Activated B cell treated with CpG ODN at 0.5 μM for 24 hours (primary cell): Measurements from ENCODE around the gene MXD3. TPM values are rescaled to one million over a fixed set of nuclear protein-coding genes. Genes with fewer than 3 reads are reported as not detected.
A peak's percentile ranks its signal among the peaks of the same experiment; 100 is the strongest.

Experiments used
- ATAC-seq: fragments of 200-7000 bp; cut with Tn5 transposase; one replicate; pipeline ENCODE4 v1.10.0; 2021; ENCODE audit warnings: low read depth, mild to moderate bottlenecking, moderate library complexity
- CTCF ChIA-PET: fragments of 350-600 bp; sonication (Branson Sonifier 250); formaldehyde crosslinking; loops from one replicate; lab custom pipeline; 2021; ENCODE audit warnings: antibody characterized with exemption; lab: Charles Lee
- POLR2A ChIA-PET: fragments of 350-600 bp; sonication (Branson Sonifier 250); formaldehyde crosslinking; loops from one replicate; lab custom pipeline; 2021; ENCODE audit warnings: antibody characterized with exemption; lab: Charles Lee
- DNase-seq: peaks from one replicate; pipeline ENCODE4 v3.0.0; 2022
- H3K27ac Mint-ChIP-seq: one replicate; pipeline ENCODE4 v1.8.0; 2020; ENCODE audit warnings: mixed read lengths
- H3K27me3 Mint-ChIP-seq: one replicate; pipeline ENCODE4 v1.8.0; 2021; ENCODE audit warnings: mixed read lengths
- H3K36me3 Mint-ChIP-seq: one replicate; pipeline ENCODE4 v1.8.0; 2021; ENCODE audit warnings: low read depth, mixed read lengths
- H3K4me1 Mint-ChIP-seq: one replicate; pipeline ENCODE4 v1.8.0; 2021; ENCODE audit warnings: mixed read lengths
- H3K4me3 Mint-ChIP-seq: one replicate; pipeline ENCODE4 v1.8.0; 2020; ENCODE audit warnings: mild to moderate bottlenecking, mixed read lengths
- H3K9me3 Mint-ChIP-seq: one replicate; pipeline ENCODE4 v1.8.0; 2020; ENCODE audit warnings: mixed read lengths
- intact Hi-C: fragments of 100-400 bp; cut with micrococcal nuclease; formaldehyde crosslinking; loops from one replicate; pipeline ENCODE4 v1.15.1; 2024
- total RNA-seq: library from RNA; stranded (reverse); gene quantifications from 2 replicates; pipeline ENCODE4 v1.2.3, GENCODE V29; 2022
- TF ChIP-seq, protein P1 (sequence below): fragments of 200-600 bp; IDR thresholded peaks from one replicate; pipeline ENCODE4 v1.8.0; 2022; ENCODE audit warnings: antibody characterized with exemption, mild to moderate bottlenecking

Gene MXD3
- total RNA-seq, 1 donor from 2014 or later = 9.1 TPM

- H3K9me3 Mint-ChIP-seq = no peaks in the 10 kb centered on the region
- intact Hi-C loops = loop anchor here (2.0 kb wide), 1 partner anchor 17 kb away; no protein-coding TSS in a partner anchor
- no peak overlapping the region for H3K27ac Mint-ChIP-seq
- CTCF ChIA-PET = interaction anchor here (1.2 kb wide), 1 partner anchor 18 kb away, joined by 3 read pairs; no protein-coding TSS in a partner anchor
- DNase-seq (no peak), ATAC-seq (no peak)
- TF ChIP-seq, protein P1, sequence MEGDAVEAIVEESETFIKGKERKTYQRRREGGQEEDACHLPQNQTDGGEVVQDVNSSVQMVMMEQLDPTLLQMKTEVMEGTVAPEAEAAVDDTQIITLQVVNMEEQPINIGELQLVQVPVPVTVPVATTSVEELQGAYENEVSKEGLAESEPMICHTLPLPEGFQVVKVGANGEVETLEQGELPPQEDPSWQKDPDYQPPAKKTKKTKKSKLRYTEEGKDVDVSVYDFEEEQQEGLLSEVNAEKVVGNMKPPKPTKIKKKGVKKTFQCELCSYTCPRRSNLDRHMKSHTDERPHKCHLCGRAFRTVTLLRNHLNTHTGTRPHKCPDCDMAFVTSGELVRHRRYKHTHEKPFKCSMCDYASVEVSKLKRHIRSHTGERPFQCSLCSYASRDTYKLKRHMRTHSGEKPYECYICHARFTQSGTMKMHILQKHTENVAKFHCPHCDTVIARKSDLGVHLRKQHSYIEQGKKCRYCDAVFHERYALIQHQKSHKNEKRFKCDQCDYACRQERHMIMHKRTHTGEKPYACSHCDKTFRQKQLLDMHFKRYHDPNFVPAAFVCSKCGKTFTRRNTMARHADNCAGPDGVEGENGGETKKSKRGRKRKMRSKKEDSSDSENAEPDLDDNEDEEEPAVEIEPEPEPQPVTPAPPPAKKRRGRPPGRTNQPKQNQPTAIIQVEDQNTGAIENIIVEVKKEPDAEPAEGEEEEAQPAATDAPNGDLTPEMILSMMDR = no peak
- H3K4me3 Mint-ChIP-seq = no peak overlapping the region
- H3K4me1 Mint-ChIP-seq = peaks cover 20% of the 10 kb centered on the region
- H3K27me3 Mint-ChIP-seq = no peaks in the 10 kb centered on the region
- peaks cover 87% of the 10 kb centered on the region for H3K36me3 Mint-ChIP-seq
- POLR2A ChIA-PET = interaction anchor here (0.6 kb wide), 1 partner anchor 161 kb away, joined by 6 read pairs; no protein-coding TSS in a partner anchor
Observed at GRCh38 chr5:177335701-177336065, 24.0 kb upstream of the MXD3 start.

DNA sequence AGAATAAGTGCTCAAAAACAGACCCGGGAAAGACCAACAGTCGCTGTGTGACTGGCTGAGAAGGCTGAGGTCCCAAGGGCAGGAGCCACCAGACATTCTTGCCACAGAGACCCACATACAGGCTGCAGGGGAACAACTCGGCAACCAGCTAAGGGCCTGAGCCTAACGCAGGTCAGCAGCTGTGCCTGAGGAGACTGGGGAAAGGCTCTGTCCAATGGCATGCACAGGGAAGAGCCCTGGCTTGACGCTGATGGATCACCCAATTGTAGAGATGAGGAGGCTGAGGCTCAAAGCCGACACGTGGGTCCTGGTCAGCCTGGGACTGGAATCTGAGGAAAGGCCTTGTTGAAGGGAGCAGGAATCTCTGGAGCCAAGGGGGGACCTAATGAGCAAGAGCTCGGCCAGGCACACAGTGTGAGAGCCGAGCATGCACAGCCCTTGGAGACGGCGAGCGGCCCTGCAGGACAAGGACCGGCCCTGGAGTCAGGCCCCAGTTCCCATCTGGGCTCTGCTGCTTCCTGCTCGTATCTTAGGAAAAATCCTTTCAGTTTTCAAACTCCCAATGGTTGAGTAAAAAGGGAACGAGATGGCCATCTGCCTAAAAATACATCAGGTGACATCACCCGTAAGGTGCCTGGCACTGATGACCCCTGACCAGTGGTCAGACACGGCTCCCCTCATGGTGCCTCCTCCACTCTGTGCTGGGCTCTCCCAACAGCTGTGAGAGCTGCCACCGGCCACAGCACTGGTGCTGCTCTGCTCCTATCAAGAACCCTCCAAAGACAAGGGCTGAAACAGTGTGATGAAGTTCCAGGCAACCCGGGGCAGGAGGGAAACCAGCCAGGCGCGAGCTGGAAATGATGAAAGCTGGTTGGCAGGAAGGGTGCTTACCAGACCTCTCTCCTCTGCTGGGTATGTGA, 23.3 kb upstream of the MXD3 start:
- no peak for ATAC-seq
- H3K27me3 Mint-ChIP-seq = no peaks in the 10 kb centered on the region
- peaks cover 90% of the 10 kb centered on the region for H3K36me3 Mint-ChIP-seq
- H3K27ac Mint-ChIP-seq = no peak overlapping the region
- ChIA-PET CTCF (interaction anchor here (1.2 kb wide), 1 partner anchor 17 kb away, joined by 3 read pairs; no protein-coding TSS in a partner anchor), POLR2A (interaction anchor here (0.7 kb wide), 1 partner anchor 14 kb away, joined by 3 read pairs; no protein-coding TSS in a partner anchor)
- no peak overlapping the region for H3K4me3 Mint-ChIP-seq
- no peaks in the 10 kb centered on the region for H3K9me3 Mint-ChIP-seq
- intact Hi-C loops = no loop called here
- TF ChIP-seq, protein P1 = no peak
- H3K4me1 Mint-ChIP-seq = peaks cover 26% of the 10 kb centered on the region
- DNase-seq = no peak

DNA sequence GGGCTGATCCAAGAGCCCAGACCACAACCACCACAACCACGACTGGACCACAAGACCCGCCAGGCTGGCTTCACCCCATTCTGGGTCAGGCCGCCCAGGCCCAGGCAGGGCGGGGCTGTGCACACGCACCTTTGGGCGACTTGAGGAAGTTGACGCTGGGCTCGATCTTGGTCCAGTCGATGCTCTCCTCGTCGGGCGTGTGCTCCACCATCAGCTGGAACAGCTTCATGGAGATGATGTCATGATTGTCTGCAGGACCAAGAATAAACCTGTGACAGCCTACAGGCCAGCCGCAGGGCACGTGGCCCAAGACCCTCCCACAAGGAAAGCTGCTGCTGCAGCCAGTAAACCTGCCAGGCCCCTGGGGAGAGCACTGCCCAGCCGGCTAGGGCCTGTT, 22.5 kb upstream of the MXD3 start:
- H3K4me1 Mint-ChIP-seq = peaks cover 26% of the 10 kb centered on the region
- POLR2A ChIA-PET = interaction anchor here (0.5 to 0.9 kb wide), 2 partner anchors 11 to 19 kb away, joined by 4 to 5 read pairs; no protein-coding TSS in a partner anchor

DNA sequence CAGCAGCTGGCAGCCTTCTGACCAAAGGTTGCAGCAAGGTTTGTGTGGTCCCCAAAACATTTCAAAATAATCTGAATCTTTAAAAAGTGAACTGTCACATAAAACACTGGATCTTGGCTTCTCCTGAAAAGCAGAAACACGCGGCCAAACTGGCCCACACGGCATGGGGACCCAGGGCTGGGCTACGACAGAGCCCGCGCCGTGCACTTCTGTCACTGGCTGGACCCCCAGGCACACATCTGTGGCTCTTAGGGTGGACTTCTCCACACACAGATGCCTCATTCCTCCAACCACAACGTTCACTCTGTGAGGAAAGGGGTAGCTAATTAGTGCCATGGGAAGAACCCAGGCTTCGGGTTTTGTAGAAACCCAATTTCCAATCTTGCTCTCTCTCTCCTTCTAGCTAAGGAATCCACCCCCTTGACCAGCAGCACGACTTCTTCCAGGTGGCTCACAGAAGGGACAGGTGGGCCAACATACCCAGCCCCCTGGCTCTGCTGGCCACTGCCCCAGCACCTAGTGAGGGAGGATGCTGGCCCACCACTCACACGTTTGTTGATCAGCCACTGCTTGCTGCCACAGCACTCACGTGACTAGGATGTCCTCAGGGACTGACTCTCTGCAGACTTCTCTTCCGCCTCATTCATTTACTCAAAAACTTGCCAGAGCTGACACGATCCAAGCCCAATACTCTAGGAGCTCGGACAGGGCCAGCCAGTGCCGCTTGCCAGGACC, 21.9 kb upstream of the MXD3 start:
- no peaks in the 10 kb centered on the region for H3K9me3 Mint-ChIP-seq

More for the DNA sequence above, 22.5 kb upstream of the MXD3 start:
- DNase-seq (no peak), ATAC-seq (no peak)
- Mint-ChIP-seq H3K27ac (no peak overlapping the region), H3K36me3 (peaks cover 89% of the 10 kb centered on the region), H3K9me3 (no peaks in the 10 kb centered on the region), H3K4me3 (no peak overlapping the region), H3K27me3 (no peaks in the 10 kb centered on the region)
- CTCF ChIA-PET = interaction anchor here (1.0 kb wide), 1 partner anchor 24 kb away, joined by 3 read pairs; no protein-coding TSS in a partner anchor
- intact Hi-C loops = no loop called here
- TF ChIP-seq, protein P1 = no peak

More for the DNA sequence above, 21.9 kb upstream of the MXD3 start:
- Mint-ChIP-seq H3K4me1 (peaks cover 26% of the 10 kb centered on the region), H3K4me3 (no peak overlapping the region), H3K36me3 (peaks cover 83% of the 10 kb centered on the region), H3K27ac (peak overlapping the region; percentile 35), H3K27me3 (no peaks in the 10 kb centered on the region)
- ChIA-PET POLR2A (interaction anchor here (0.5 to 1.4 kb wide), 3 partner anchors 12 to 20 kb away, joined by 3 to 5 read pairs (median 4); partner anchors contain the start of gene LMAN2), CTCF (interaction anchor here (0.7 to 1.0 kb wide), 3 partner anchors 15 to 112 kb away, joined by 3 read pairs; no protein-coding TSS in a partner anchor)
- intact Hi-C loops = no loop called here
- ATAC-seq = no peak
- TF ChIP-seq, protein P1 = no peak
- DNase-seq = no peak
